HG02973 (cell line): Measurements from ENCODE around the gene VAPA.

Experiments
- ATAC-seq: cut with Tn5 transposase; IDR thresholded peaks from one replicate; pipeline ENCODE4 v1.9.1; 2021; ENCODE audit warnings: moderate library complexity; ENCODE audit not compliant: unreplicated experiment

VAPA gene

DNA sequence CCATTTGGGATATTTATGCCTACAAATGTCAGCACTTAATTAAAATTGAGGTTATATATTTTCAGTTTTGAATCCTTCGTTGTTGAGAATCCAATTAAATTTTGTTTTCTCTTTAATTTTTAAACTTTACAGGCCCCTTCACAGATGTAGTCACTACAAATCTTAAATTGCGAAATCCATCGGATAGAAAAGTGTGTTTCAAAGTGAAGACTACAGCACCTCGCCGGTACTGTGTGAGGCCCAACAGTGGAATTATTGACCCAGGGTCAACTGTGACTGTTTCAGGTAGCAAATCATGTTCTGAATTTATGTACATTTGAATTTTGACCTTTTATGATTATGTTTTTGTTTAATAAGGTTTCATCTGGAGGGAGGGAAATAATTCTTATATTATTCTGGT is 17.9 kb downstream of the VAPA start:
- no peak for ATAC-seq

DNA sequence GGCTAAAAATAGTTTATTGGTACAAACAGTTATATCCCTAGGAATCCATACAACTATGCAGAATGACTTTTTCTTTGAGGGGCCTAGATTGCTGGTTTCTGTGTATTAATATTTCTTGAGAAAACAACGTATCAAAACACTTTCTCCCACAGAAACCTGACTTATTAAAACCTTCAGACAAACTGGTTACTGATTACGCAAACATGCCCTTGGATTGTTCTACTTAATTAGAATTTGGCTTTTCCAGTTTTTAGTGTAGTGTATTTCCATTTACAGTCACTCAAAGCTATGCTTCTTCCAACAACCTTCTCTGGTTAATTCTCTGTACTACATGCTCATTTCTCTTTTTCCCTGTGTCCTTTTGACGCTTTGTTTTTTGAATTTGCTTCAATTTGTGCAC is 20.0 kb downstream of the VAPA start:
- no peak for ATAC-seq

DNA sequence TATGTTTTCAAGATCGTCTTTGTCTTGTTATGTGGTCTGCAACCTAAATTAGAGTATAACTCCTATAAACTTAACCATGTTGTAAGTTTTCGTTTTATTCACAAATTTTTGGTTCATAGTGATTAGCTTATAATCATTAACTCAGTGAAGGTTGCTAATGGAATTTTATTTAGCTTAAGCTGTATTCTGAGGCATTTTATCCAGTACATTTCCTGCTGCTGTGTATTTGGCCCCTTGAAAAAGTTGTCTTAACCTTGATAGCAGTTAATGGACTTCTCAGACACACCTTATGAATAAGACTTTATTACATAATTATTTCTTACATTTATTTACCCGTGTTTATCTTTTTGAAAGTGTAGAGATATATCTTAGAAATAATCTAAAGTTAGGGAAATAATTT is 20.5 kb downstream of the VAPA start:
- ATAC-seq: no peak

DNA sequence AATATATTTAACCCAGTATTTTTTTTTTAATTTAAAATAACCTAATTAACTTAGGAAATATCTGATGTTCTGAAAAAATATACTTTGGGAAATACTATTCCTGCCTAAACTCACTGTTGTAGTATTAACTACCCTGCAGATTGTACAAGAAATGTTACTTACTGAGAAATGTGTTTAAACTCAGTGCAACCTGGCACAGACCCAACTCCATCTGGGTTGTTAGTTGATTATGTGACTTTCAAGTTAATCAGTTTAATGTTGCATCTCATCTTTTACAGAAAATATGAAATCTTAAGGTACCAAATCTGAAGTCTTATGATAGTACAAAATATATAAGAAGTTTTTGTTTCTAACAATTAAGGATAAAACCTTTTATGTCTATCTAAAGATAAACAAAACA is 27.3 kb downstream of the VAPA start:
- no peak for ATAC-seq

DNA sequence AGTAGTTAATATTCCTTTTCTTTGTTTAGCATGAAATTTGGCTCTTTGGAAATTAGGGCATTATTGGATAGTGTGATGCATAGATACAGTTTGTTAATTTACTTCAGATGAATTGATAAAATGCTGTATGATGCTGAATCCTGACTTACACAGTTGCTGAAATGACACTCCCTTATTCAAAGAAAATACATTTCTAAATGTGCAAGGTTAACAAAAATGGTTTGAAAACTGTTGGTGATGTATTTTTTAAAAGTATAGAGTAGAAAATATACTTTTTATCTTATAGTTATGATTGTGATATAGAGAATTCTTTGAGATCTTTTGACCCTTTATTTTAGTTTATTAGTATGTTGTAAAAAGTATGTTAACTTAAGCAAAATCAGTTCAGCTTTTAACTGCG is 27.8 kb downstream of the VAPA start:
- ATAC-seq: no peak

DNA sequence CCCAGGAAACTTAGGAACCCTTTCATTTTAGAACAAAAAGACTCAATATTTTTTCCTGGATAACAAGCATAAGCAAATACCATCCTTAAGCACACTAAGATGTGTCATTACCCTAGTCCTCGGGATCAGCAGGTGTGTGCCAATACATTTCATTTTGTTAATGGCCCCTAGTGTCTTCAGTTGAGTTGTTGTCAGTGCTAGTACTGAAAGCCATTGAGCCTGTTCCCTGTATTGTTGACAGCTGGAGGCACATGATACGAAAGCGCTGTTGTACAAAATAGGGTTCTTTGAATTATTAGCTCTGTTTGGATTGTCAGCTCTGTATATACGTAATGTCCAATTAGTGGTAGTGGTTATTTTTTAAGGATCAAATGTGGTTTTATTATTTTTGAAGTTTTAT is 29.5 kb downstream of the VAPA start:
- ATAC-seq: no peak

DNA sequence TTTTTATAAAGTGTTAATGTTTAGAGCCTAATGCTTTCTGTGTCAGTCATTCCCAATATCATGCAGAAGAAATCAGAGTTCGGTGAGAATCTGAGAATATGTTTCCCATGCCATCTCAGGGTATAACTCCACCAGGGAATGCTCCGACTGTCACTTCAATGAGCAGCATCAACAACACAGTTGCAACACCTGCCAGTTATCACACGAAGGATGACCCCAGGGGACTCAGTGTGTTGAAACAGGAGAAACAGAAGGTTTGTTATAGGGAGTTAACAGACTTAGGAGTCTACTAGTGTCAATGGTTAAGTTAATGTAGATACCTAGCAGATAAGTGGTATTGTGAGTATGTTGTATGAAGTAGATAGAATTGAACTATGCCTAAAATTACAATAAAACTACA is 31.0 kb downstream of the VAPA start:
- no peak for ATAC-seq

DNA sequence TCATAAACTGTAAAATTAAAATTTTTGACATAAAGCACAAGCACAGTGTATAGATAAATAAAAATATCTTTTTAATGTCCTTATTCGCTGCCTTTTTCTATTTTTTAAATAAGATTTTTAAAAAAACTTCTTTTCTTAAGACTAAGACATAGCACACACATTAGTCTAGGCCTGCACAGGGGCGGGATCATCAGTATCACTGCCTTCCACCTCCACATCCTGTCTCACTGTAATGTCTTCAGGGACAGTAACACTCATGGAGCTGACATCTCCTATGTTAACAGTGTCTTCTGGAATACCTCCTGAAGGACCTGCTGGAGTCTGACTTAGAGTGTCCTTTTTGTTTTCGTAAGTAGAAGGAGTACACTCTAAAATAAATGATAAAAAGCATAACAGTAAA is 33.0 kb downstream of the VAPA start:
- ATAC-seq: no peak

DNA sequence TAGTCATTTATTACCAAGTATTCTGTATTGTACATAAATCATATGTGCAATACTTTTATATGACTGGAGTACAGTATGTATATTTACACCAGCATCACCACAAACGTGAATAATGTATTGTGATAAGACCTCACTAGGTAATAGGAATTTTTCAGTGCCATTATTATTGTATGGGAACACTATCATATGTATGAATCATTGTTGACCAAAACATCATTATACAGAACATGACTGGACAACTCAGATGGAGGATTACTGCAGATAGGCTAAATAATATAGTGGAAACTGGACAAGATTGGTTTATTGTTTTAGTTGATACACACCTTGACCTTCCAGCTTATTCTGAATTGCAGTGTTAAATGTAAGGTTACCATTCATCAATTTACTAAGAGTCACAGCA is 33.4 kb downstream of the VAPA start:
- no peak for ATAC-seq

DNA sequence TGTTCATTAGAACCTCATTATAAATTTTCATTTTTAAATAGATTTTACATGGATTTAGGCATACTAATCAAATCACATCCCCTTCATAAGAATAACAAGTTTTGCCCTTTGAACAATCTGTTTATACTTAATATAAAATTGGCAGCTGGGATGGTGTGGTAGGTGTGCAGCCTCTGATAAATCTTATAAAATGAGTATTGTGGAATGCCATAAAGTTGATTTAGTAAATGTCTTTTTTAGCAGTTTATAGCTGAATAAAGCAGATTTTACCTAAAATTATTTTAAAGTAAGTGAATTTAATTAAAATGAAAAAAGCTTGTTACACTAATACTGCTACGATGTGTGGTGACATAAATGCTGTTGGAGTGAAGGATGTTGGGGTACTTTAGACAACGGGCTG is 35.5 kb downstream of the VAPA start:
- no peak for ATAC-seq

DNA sequence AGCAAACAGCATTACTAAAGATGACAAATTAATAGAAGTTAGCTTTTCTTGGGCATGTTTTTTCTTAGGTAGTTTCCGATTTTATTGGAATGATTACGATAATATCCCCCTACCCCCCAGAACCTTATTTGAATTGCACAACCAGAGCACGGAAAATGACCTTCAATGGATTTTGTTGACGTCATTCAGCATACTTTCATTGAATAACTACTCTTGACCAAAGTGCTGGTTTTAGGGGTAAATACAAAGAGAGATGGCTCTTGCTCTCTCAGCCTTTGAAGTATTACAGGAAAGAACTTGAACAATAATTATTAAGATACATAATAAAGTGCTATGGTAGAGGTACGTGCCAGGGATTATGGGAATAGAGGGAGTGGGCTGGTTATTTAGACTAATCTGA is 36.0 kb downstream of the VAPA start:
- ATAC-seq: no peak

DNA sequence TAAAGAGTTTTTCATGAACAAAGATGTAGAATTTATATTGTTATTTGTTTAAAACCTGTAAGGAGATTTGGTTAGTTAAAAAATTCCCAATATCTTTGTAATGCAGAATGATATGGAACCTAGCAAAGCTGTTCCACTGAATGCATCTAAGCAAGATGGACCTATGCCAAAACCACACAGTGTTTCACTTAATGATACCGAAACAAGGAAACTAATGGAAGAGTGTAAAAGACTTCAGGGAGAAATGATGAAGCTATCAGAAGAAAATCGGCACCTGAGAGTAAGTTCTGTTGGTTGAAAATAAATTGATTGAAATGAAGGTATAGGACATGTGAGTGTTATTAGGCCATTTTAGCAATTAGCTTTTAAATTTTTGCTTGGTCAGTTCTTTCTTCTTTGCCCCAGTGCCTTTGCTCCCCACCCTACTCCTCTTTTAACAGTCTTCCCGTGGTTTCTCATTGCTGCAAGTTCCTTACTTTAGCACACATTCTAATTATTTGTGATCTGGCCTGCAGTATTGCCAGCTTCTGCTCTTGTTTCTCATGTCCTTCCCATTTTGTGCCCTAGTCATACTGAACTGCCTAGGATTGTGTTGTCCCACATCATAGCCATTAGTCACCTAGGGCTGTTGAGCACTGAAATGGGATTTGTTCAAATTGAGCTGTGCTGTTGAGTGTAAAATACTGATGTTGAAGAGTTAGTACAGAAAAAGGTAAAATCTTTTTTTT is 36.6 kb downstream of the VAPA start:
- ATAC-seq: no peak

DNA sequence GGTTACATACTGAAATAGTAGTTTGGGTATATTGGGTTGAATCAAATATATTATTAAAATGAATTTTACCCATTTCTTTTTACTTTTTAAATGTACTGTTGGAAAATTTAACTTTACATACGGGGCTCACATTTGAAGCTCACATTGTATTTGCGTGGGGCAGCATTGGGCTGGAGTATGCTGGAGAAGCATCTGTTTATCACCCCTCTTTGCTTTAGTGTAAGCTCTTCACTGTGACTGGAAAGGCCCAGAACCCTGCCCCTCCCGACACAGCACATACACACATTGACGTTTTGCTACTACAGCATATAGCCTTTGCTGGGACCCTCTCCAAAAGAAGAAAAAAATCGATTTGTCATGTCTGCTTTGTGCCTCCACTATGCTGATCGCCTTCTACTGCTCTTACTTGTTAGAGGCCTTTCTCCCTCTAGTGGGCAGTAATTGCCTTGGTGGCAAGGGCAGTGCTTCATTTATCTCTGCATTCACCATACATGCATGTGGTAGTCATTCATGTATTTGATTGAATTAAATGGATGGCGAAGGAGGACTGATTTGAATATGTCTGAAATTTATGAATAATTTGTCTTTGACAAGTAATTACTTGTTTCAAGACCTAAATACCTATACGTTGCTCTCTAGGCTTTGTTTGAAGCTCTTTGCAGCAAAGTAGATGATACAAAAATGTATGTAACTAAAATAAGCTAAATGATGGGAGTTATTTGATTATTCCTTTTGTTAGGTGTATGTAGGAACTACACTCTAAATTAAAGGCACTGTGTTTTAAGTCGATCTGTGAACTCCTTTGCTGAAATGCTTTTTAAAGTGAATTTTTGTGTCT is 37.4 kb downstream of the VAPA start:
- no peak for ATAC-seq

DNA sequence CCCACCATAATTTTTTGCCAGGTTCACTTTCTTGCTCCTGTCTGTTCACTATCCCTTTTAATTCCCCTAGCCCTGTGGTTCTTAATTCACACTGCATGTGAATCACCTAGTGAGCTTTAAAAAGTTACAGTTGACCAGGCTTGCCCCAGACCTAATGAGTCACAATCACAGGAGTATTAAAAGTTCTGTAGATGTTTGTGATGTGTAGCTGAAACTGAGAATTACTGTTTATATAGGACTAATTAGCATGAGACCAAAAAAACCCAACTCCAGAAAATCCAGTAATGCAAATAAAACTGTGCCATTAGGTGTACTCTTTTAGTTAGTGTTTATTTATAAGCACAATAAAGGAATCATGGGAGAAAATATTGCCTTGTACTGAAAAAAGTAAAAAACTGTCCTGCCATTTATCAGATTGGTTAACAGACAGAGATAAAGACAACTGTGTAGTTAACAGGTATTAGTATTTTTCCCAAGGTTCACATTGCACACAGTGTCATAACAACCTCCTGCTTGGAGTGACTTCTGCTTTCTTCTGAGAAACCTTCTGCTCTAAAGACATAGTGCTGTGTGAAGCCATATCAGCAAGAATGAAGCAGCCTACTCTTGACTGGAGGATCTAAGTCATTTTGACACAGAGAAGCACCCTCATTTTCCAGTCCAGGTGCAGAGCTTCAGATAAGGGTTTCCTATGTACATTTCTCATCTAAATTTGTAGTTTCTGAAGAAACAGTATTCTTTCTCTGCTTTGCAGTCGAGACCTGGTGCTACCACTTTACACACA is 39.0 kb downstream of the VAPA start:
- ATAC-seq: no peak

DNA sequence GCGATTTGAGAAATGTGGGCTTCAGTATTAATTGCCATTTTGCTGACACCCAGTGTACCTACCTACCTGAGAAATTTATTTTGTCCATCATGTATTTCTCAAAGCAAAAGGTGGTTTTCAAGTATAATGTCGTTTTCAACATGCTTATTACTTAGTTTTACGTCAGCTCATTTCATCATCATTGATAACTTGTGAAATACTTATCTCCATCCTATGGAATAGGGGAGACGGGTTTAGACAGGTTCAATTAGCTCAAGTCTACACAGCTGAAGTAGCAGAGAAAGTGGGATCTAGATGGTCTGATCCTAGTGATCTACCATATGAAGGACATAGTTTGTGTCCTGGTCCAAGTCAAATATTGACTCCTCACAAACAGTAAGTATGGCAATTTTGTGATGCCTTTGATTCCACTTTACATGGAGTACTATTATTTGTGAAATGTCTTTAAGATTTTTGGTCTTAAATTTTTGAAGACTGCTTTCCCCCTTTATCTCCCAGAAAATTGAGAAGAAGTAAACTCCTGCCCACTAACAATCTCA is 45.1 kb downstream of the VAPA start:
- ATAC-seq: no peak

DNA sequence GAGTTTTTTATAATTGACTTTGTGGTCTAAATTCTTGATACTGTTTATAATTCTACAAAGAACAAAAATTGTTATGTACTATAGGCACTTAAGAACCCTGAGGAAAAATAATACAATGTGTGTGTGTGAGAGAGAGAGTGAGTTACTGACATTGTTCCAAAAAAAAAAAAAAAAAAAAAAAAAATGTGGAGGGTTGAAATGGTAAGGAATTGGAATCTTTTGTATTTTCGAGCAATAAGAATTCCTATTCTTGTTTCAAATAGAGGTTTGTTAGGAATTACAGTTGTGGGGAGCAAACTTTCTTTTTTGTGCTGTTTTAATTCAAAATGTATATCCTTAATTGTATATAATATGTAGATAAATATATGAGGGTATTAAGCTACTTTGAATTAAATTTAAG is 45.7 kb downstream of the VAPA start:
- no peak for ATAC-seq

DNA sequence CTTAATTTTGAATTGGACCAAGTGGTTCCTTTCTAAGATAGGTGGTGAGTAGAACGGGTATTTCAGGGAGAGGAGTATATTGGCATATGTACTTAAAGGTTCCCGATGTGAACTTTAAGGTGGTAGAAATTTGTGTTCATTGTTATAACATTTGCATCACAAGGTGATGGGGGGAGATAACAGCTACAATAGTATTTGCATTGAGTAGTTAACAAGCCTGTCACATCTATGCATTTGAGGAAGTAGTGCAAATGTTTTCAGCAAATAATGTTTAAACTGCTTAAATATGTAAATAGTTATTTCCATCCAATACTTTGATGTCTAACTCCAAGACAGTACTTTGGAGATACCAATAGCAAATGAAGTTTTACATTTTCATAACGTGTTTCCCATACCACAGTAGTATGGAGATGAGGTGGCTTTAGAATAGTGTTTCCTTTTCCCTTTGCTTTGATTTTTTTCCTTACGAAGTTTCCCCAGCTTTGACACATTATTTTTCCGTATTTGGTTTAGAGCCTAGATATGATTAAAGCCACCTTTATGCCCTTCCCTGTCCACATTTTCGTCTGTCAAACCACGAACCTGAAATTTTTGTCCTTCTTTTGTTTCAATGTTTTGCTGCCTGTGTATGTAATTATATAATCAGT is 46.6 kb downstream of the VAPA start:
- no peak for ATAC-seq

DNA sequence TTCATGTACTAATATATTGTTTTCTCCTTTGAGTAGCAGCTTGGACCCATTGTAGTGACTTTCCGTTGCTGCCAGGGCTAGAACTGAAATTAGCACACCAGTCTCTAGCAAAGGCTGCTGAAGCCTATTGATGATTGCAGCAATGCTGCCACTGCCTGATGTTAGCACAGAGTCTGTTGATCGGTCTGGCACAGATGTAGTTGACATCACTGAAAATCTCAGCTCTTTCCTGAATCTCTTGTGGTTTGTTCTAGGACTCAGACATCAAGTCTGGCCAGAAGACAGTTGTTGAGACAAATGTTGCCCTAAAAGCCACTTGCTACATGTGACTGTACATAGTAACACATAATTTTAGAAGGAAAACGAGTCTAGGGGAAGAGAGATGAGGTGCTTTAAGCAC is 47.2 kb downstream of the VAPA start:
- ATAC-seq: no peak

DNA sequence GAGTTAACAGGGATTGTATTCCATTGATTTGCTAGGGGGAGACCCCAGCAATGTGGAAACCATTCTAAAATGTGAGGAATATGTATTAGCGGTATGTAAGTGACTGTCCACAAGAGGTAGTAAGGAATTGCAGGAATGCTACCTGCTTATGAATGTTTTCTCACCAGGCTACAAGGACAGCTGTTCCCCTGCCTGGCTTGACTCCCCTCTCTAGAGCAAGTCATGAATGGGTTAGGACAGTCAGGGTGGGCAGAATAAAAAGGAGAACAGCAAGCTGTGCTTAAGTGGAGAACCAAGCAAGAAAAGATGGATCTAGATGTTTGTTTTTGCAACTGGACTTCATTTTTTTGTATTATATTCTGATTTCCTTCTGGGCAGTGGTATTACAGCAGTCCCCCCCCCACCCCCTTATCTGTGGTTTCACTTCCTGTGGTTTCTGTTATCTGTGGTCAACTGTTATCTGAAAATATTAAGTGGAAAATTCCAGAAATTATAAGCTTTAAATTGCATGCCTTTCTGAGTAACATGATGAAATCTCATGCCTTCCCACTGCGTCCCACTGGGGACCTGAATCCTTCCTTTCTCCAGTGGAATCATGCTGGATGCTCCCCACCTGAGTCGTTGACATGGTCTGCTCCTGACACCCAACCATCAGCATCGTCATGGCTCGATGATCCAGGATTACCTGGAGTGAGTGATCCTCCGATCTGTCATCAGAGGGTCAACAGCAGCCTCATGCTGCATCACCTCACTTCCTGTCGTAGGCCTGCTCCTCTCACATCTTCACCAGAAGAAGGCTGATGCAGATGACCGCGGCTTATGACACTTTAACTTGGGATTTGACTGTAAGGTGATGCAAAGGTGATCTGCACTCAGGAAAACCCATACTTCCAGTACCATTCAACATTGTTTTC is 52.2 kb downstream of the VAPA start:
- no peak for ATAC-seq
